ENCODE data around the gene ATAT1. TPM values are rescaled to one million over a fixed set of nuclear protein-coding genes. Genes with fewer than 3 reads are reported as not detected.
A peak's percentile ranks its signal among the peaks of the same experiment; 100 is the strongest.

ATAT1 gene
- total and polyA plus RNA-seq, 9 of the 15 experiments (the other 6 are each of a cell fraction or from before 2014, with no cell fraction given) = 0.65 to 5.8 (median 1.6) TPM

- TF ChIP-seq YY1 (IDR thresholded peaks at IDR 0.05; ENCODE audit: borderline replicate concordance in 1 of 3, control insufficient read depth in 1 of 3, extremely low read depth in 1 of 3, insufficient read depth in 3 of 3, insufficient read length in 1 of 3, insufficient replicate concordance in 2 of 3, low read depth in 1 of 3, low read length in 2 of 3) (no peak), PCBP1 (IDR thresholded peaks at IDR 0.05; ENCODE audit: low read depth, low read length, poor library complexity, severe bottlenecking) (no peak), GTF2F1 (IDR thresholded peaks at IDR 0.05; ENCODE audit: low read depth, low read length) (no peak), CREB1 (IDR thresholded peaks at IDR 0.05) (no peak), CREB1 (CRISPR knock-in tag; IDR thresholded peaks at IDR 0.05) (no peak), SMARCE1 (IDR thresholded peaks at IDR 0.05) (no peak), FOXM1 (IDR thresholded peaks at IDR 0.05; ENCODE audit: low read depth) (no peak), FOXM1 (CRISPR knock-in tag; IDR thresholded peaks at IDR 0.05; ENCODE audit: low read depth) (0 out of 2 replicates have a peak, but pooled peaks have one; percentile 34), MYBL2 (IDR thresholded peaks at IDR 0.05; ENCODE audit: low read depth) (no peak), MYBL2 (CRISPR knock-in tag; IDR thresholded peaks at IDR 0.05; ENCODE audit: borderline replicate concordance) (no peak), NR2C1 (IDR thresholded peaks at IDR 0.05) (no peak), NR2C1 (tag; IDR thresholded peaks at IDR 0.05) (no peak), GATAD2B (IDR thresholded peaks at IDR 0.05; ENCODE audit: borderline replicate concordance) (0 out of 2 replicates have a peak, but pooled peaks have one; percentile 9), ILF3 (IDR thresholded peaks at IDR 0.05; ENCODE audit: borderline replicate concordance) (no peak), IFI16 (CRISPR knock-in tag; IDR thresholded peaks at IDR 0.05) (no peak), SMARCA5 (IDR thresholded peaks at IDR 0.05) (no peak), RAD21 (CRISPR knock-in tag; conservative IDR thresholded peaks at IDR 0.05 in 1 of 2, IDR thresholded peaks at IDR 0.05 in 1 of 2) (0 out of 4 replicates have a peak, but pooled peaks of 1 of the 2 experiments have one; percentile 6), CHCHD3 (CRISPR knock-in tag; IDR thresholded peaks at IDR 0.05) (no peak), NUFIP1 (IDR thresholded peaks at IDR 0.05; ENCODE audit: partially characterized antibody) (no peak), POLR2G (IDR thresholded peaks at IDR 0.05; ENCODE audit: low read depth, low read length) (peak; percentile 37; the same call in 1 of the 2 replicates), ZNF551 (CRISPR knock-in tag; IDR thresholded peaks at IDR 0.05) (0 out of 2 replicates have a peak, but pooled peaks have one; percentile 5), ARID3A (IDR thresholded peaks at IDR 0.05; ENCODE audit: borderline replicate concordance, low read depth, low read length) (0 out of 2 replicates have a peak, but pooled peaks have one; percentile 57), ZNF133 (CRISPR knock-in tag; IDR thresholded peaks at IDR 0.05) (no peak), CTBP1 (IDR thresholded peaks at IDR 0.05; ENCODE audit: borderline replicate concordance) (no peak)
- TF ChIP-seq, protein P1, sequence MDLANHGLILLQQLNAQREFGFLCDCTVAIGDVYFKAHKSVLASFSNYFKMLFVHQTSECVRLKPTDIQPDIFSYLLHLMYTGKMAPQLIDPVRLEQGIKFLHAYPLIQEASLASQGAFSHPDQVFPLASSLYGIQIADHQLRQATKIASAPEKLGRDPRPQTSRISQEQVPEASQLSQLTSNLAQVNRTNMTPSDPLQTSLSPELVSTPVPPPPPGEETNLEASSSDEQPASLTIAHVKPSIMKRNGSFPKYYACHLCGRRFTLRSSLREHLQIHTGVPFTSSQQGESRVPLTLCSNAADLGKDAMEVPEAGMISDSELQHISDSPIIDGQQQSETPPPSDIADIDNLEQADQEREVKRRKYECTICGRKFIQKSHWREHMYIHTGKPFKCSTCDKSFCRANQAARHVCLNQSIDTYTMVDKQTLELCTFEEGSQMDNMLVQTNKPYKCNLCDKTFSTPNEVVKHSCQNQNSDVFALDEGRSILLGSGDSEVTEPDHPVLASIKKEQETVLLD (IDR thresholded peaks at IDR 0.05) = no peak
- TF ChIP-seq, protein P2, sequence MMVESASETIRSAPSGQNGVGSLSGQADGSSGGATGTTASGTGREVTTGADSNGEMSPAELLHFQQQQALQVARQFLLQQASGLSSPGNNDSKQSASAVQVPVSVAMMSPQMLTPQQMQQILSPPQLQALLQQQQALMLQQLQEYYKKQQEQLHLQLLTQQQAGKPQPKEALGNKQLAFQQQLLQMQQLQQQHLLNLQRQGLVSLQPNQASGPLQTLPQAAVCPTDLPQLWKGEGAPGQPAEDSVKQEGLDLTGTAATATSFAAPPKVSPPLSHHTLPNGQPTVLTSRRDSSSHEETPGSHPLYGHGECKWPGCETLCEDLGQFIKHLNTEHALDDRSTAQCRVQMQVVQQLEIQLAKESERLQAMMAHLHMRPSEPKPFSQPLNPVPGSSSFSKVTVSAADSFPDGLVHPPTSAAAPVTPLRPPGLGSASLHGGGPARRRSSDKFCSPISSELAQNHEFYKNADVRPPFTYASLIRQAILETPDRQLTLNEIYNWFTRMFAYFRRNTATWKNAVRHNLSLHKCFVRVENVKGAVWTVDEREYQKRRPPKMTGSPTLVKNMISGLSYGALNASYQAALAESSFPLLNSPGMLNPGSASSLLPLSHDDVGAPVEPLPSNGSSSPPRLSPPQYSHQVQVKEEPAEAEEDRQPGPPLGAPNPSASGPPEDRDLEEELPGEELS (CRISPR knock-in tag; IDR thresholded peaks at IDR 0.05; ENCODE audit: borderline replicate concordance) = no peak
These were observed 14.5 kb upstream of the ATAT1 start (continued) for GRCh38 chr6:30612213-30612612.

Measured in K562 (cell line).